Measurements from ENCODE around the gene NT5C2.

The NT5C2 gene

DNA sequence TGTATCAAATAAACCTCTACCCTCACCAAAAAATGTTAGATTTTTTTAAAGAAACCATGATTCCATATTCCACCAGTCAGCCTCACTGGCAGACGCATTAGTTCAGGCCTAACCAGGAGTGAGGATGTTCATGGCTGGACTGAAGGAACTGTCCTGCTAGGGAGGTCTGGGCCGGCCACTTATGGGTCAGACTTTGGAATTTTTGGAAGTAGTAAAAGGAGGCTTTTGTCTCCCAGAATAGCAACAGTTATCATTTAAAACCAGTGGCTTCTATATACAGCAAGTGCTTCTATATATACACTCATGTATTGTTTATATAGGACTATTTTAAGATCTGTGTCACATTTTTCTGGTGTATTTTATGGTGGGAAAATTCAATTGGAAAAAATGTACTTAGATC lies 154.5 kb downstream of the NT5C2 start:
- Histone ChIP-seq H3K9ac (ENCODE audit: low read length) (no peak overlapping the region), H3K4me3 (ENCODE audit: low read length) (no peak overlapping the region), H3K27me3 (ENCODE audit: control insufficient read depth, insufficient read depth, low read length) (no peaks in the 10 kb centered on the region), H3K4me1 (ENCODE audit: control insufficient read depth, insufficient read depth, low read length) (no peaks in the 10 kb centered on the region), H3K36me3 (ENCODE audit: control insufficient read depth, insufficient read depth, low read length) (no peaks in the 10 kb centered on the region), H3K9me3 (ENCODE audit: control insufficient read depth, low read length) (no peaks in the 10 kb centered on the region)
